Measurements from ENCODE around the gene GFRA1. TPM values are rescaled to one million over a fixed set of nuclear protein-coding genes. Genes with fewer than 3 reads are reported as not detected.

GFRA1 gene
- 122 TPM for total RNA-seq

- DNase-seq, result peak; percentile 61
These were observed at the start of gene GFRA1 for GRCh38 chr10:116272440-116273283. TSS of gene GFRA1 (minus strand) at chr10:116273206. CDS start at chr10:116272029, 1,177 bp downstream.

GRCh38 chr10:116316503-116316902 is 43.5 kb upstream of the GFRA1 start:
- DNase-seq, result no peak

GRCh38 chr10:116312548-116312947 is 39.5 kb upstream of the GFRA1 start:
- no peak for DNase-seq

GRCh38 chr10:116311706-116312490 is 38.9 kb upstream of the GFRA1 start:
- peak; percentile 29 for DNase-seq

- DNase-seq, result no peak
These were observed 38.0 kb upstream of the GFRA1 start for GRCh38 chr10:116311016-116311415.

- no peak for DNase-seq
These were observed 34.4 kb upstream of the GFRA1 start for GRCh38 chr10:116307455-116307854.

GRCh38 chr10:116306847-116307246 is 33.8 kb upstream of the GFRA1 start:
- no peak for DNase-seq

- DNase-seq, result no peak
These were observed 31.9 kb upstream of the GFRA1 start for GRCh38 chr10:116304923-116305322.

GRCh38 chr10:116300542-116300941 is 27.5 kb upstream of the GFRA1 start:
- DNase-seq, result peak; percentile 82

GRCh38 chr10:116298586-116298985 is 25.6 kb upstream of the GFRA1 start:
- no peak for DNase-seq

- peak; percentile 59 for DNase-seq
These were observed 23.3 kb upstream of the GFRA1 start for GRCh38 chr10:116296291-116296721.

- no peak for DNase-seq
These were observed 19.5 kb upstream of the GFRA1 start for GRCh38 chr10:116292493-116292892.

- DNase-seq, result no peak
These were observed 16.6 kb upstream of the GFRA1 start for GRCh38 chr10:116289652-116290051.

GRCh38 chr10:116287906-116288501 is 15.0 kb upstream of the GFRA1 start:
- DNase-seq, result peak; percentile 86

GRCh38 chr10:116286626-116287200 is 13.7 kb upstream of the GFRA1 start:
- DNase-seq, result no peak

GRCh38 chr10:116281775-116282174 is 8.8 kb upstream of the GFRA1 start:
- DNase-seq, result no peak

GRCh38 chr10:116278846-116279245 is 5.8 kb upstream of the GFRA1 start:
- DNase-seq, result peak; percentile 45

- no peak for DNase-seq
These were observed 4.0 kb upstream of the GFRA1 start for GRCh38 chr10:116276981-116277380.

- DNase-seq, result peak; percentile 83
These were observed 1.3 kb upstream of the GFRA1 start for GRCh38 chr10:116274064-116274904.

- DNase-seq, result peak; percentile 59
These were observed 1.2 kb downstream of the GFRA1 start for GRCh38 chr10:116271593-116272439.
